Liver (tissue), 9 donors: Measurements from ENCODE around the gene TCF7L1. TPM values are rescaled to one million over a fixed set of nuclear protein-coding genes. Genes with fewer than 3 reads are reported as not detected.

ENCODE experiments used
- DNase-seq: peaks from one replicate; pipeline ENCODE4 v3.0.0-alpha.2; 2017; ENCODE audit warnings: low spot score
- H3K27ac ChIP-seq, 2 donors: one replicate each; pipeline ENCODE4 v1.7.0; 2013; ENCODE audit warnings: inconsistent platforms in 2 of 2, low read length in 2 of 2, control low read depth in 1 of 2, low read depth in 1 of 2, mild to moderate bottlenecking in 1 of 2
- H3K27me3 ChIP-seq, 4 donors: one replicate each; pipeline versions ENCODE4 v1.6.1 to v1.7.0; 2013; ENCODE audit warnings: low read length in 3 of 4, inconsistent platforms in 1 of 4, mild to moderate bottlenecking in 1 of 4, moderate library complexity in 1 of 4; ENCODE audit not compliant: control insufficient read depth in 4 of 4, insufficient read depth in 4 of 4
- H3K36me3 ChIP-seq, 4 donors: one replicate each; pipeline versions ENCODE4 v1.6.1 to v1.7.0; 2013; ENCODE audit warnings: low read length in 3 of 4, mild to moderate bottlenecking in 3 of 4, low read depth in 1 of 4, moderate library complexity in 1 of 4; ENCODE audit not compliant: control insufficient read depth in 4 of 4, insufficient read depth in 3 of 4
- H3K4me1 ChIP-seq, 4 donors: one replicate each; pipeline versions ENCODE4 v1.6.1 to v1.7.0; 2013; ENCODE audit warnings: low read length in 3 of 4, mild to moderate bottlenecking in 3 of 4, moderate library complexity in 1 of 4; ENCODE audit not compliant: control insufficient read depth in 4 of 4, insufficient read depth in 4 of 4
- H3K4me3 ChIP-seq, 3 donors: one replicate each; pipeline versions ENCODE4 v1.6.1 to v1.7.0; 2013; ENCODE audit warnings: low read length in 3 of 3, control low read depth in 1 of 3, low read depth in 1 of 3, mild to moderate bottlenecking in 1 of 3
- H3K9ac ChIP-seq, 2 donors: one replicate each; pipeline ENCODE4 v1.7.0; 2013; ENCODE audit warnings: low read length in 2 of 2, mild to moderate bottlenecking in 2 of 2, moderate library complexity in 2 of 2, control low read depth in 1 of 2, low read depth in 1 of 2
- H3K9me3 ChIP-seq, 4 donors: one replicate each; pipeline versions ENCODE4 v1.6.1 to v1.7.0; 2013; ENCODE audit warnings: low read length in 3 of 4; ENCODE audit not compliant: control insufficient read depth in 4 of 4
- ATF3 ChIP-seq: IDR thresholded peaks from 2 replicates; pipeline ENCODE4 v1.6.1; 2016; ENCODE audit warnings: antibody characterized with exemption
- CTCF ChIP-seq: fragments of 150-350 bp; IDR thresholded peaks from 2 replicates; pipeline ENCODE4 v1.5.1; 2017; ENCODE audit warnings: improper control_type of control experiment, low read depth, low read length; ENCODE audit not compliant: missing input control
- EGR1 ChIP-seq, 2 donors: IDR thresholded peaks; 2 replicates each; pipeline ENCODE4 v1.6.1; 2016 to 2018; ENCODE audit warnings: antibody characterized with exemption in 2 of 2, low read depth in 2 of 2
- FOXA1 ChIP-seq: IDR thresholded peaks from 2 replicates; pipeline ENCODE4 v1.6.1; 2016; ENCODE audit warnings: antibody characterized with exemption
- FOXA2 ChIP-seq: IDR thresholded peaks from 2 replicates; pipeline ENCODE4 v1.6.1; 2016; ENCODE audit warnings: antibody characterized with exemption
- GABPA ChIP-seq, 2 donors: IDR thresholded peaks in 1 of 2; conservative IDR thresholded peaks in 1 of 2; 2 replicates each; pipeline ENCODE4 v1.6.1; 2016; ENCODE audit warnings: antibody characterized with exemption in 2 of 2, mild to moderate bottlenecking in 1 of 2, moderate library complexity in 1 of 2
- HNF4A ChIP-seq, 2 donors: conservative IDR thresholded peaks; 2 replicates each; pipeline ENCODE4 v1.6.1; 2016; ENCODE audit warnings: antibody characterized with exemption in 2 of 2, mild to moderate bottlenecking in 2 of 2
- HNF4G ChIP-seq: IDR thresholded peaks from 2 replicates; pipeline ENCODE4 v1.6.1; 2016; ENCODE audit warnings: antibody characterized with exemption
- JUND ChIP-seq, 2 donors: IDR thresholded peaks; 2 replicates each; pipeline ENCODE4 v1.6.1; 2016; ENCODE audit warnings: antibody characterized with exemption in 2 of 2
- MAX ChIP-seq: IDR thresholded peaks from 2 replicates; pipeline ENCODE4 v1.6.1; 2016; ENCODE audit warnings: antibody characterized with exemption
- NR2F2 ChIP-seq: IDR thresholded peaks from 2 replicates; pipeline ENCODE4 v1.6.1; 2016; ENCODE audit warnings: antibody characterized with exemption
- RAD21 ChIP-seq, 2 donors: IDR thresholded peaks; 2 replicates each; pipeline ENCODE4 v1.6.1; 2016; ENCODE audit warnings: antibody characterized with exemption in 2 of 2, mild to moderate bottlenecking in 2 of 2
- REST ChIP-seq: IDR thresholded peaks from 2 replicates; pipeline ENCODE4 v1.6.1; 2016; ENCODE audit warnings: antibody characterized with exemption, mild to moderate bottlenecking
- RXRA ChIP-seq, 2 donors: IDR thresholded peaks; 2 replicates each; pipeline ENCODE4 v1.6.1; 2017 to 2018; ENCODE audit warnings: antibody characterized with exemption in 2 of 2, mild to moderate bottlenecking in 1 of 2
- SP1 ChIP-seq: IDR thresholded peaks from 2 replicates; pipeline ENCODE4 v1.6.1; 2018; ENCODE audit warnings: antibody characterized with exemption, mild to moderate bottlenecking
- TAF1 ChIP-seq: conservative IDR thresholded peaks from 2 replicates; pipeline ENCODE4 v1.6.1; 2016; ENCODE audit warnings: antibody characterized with exemption, mild to moderate bottlenecking
- YY1 ChIP-seq: IDR thresholded peaks from 2 replicates; pipeline ENCODE4 v1.6.1; 2016; ENCODE audit warnings: antibody characterized with exemption, mild to moderate bottlenecking
- ZBTB33 ChIP-seq: IDR thresholded peaks from 2 replicates; pipeline ENCODE4 v1.6.1; 2016; ENCODE audit warnings: antibody characterized with exemption
- WGBS: extraction: QIAGEN DNeasy Blood & Tissue Kit; methylation state at CpG from one replicate; pipeline ENCODE4 v1.1.7; 2013; 5-methylcytosine and 5-hydroxymethylcytosine counted together
- polyA plus RNA-seq, 2 donors: library from polyadenylated mRNA; stranded (reverse) in 1 of 2; unstranded in 1 of 2; fragments of 200-250 nt in 1 of 2; fragments of >200 nt in 1 of 2; fragmentation: Nextera tagmentation in 1 of 2; extraction: Ambion mirVana in 1 of 2; gene quantifications; one replicate each; pipeline versions ENCODE4 v1.2.1 to v1.2.3, GENCODE V29; 2013 to 2015
- total RNA-seq, 2 donors: library from RNA; depleted of rRNA; stranded (reverse); fragments of >200 nt; gene quantifications; one replicate each; pipeline ENCODE4 v1.2.3, GENCODE V29; 2014
- donor health status: healthy.
- donor health status: healthy.
- donor health status: healthy.
- donor health status: healthy.
- donor health status: healthy.

The TCF7L1 gene
- total and polyA plus RNA-seq, 4 donors, result 1.6 to 6.0 (median 4.8) TPM

GRCh38 chr2:85143463-85144082, 10.4 kb downstream of the TCF7L1 start:
- peaks cover 3 to 21% (median 13%) of the 10 kb centered on the region in 4 donors for H3K4me1 ChIP-seq
- peak overlapping the region; percentile 63 to 67 for H3K27ac ChIP-seq
- 30% methylated on average over 8 of the region's 8 CpGs for WGBS
- no peaks in the 10 kb centered on the region for H3K36me3 ChIP-seq
- TF ChIP-seq HNF4G (peak; percentile 100), TAF1 (no peak), SP1 (peak; percentile 100), NR2F2 (peak; percentile 97), CTCF (no peak), EGR1 (IDR thresholded peaks at IDR 0.05; ENCODE audit: low read depth in 2 of 2) (peak; percentile 62 to 92), REST (peak; percentile 83), GABPA (IDR thresholded peaks at IDR 0.05 in 1 of 2, conservative IDR thresholded peaks at IDR 0.05 in 1 of 2) (peak in 1 of 2 donors; percentile 67), FOXA1 (peak; percentile 81), FOXA2 (peak; percentile 86), RXRA (IDR thresholded peaks at IDR 0.05) (peak; percentile 99 to 100), ZBTB33 (peak; percentile 95), YY1 (peak; percentile 91), JUND (IDR thresholded peaks at IDR 0.05) (peak; percentile 66 to 90), ATF3 (peak; percentile 33), MAX (peak; percentile 97), RAD21 (IDR thresholded peaks at IDR 0.05) (peak; percentile 52 to 59), HNF4A (conservative IDR thresholded peaks at IDR 0.05) (peak; percentile 100)
- H3K9ac ChIP-seq, result no peak overlapping the region
- H3K9me3 ChIP-seq, result no peaks in the 10 kb centered on the region
- H3K4me3 ChIP-seq, result no peak overlapping the region
- DNase-seq, result peak; percentile 52
- no peaks in the 10 kb centered on the region for H3K27me3 ChIP-seq
